WI38 (cell line): Measurements from ENCODE around the gene PTK6.

Experiments
- H3K4me3 ChIP-seq: 2 replicates; pipeline ENCODE4 v1.5.1; 2011; ENCODE audit warnings: low read depth, mild to moderate bottlenecking, control low read depth, low read length
- CTCF ChIP-seq: IDR thresholded peaks from 2 replicates; pipeline ENCODE4 v1.5.1; 2012; ENCODE audit warnings: low read depth, mild to moderate bottlenecking, control low read depth, low read length

The PTK6 gene

GRCh38 chr20:63543733-63544132 is 6.6 kb upstream of the PTK6 start:
- H3K4me3 ChIP-seq, result no peak overlapping the region
- no peak for TF ChIP-seq CTCF

GRCh38 chr20:63543131-63543530 is 6.0 kb upstream of the PTK6 start:
- H3K4me3 ChIP-seq, result no peak overlapping the region

GRCh38 chr20:63542696-63543095 is 5.5 kb upstream of the PTK6 start:
- TF ChIP-seq CTCF, result no peak
- no peak overlapping the region for H3K4me3 ChIP-seq

More at GRCh38 chr20:63543131-63543530, 6.0 kb upstream of the PTK6 start:
- TF ChIP-seq CTCF, result no peak

- no peak for TF ChIP-seq CTCF
- H3K4me3 ChIP-seq, result no peak overlapping the region
Observed at GRCh38 chr20:63542031-63542559, 4.9 kb upstream of the PTK6 start.

GRCh38 chr20:63541371-63541770 is 4.2 kb upstream of the PTK6 start:
- H3K4me3 ChIP-seq, result no peak overlapping the region
- TF ChIP-seq CTCF, result no peak

- H3K4me3 ChIP-seq, result no peak overlapping the region
- no peak for TF ChIP-seq CTCF
Observed at GRCh38 chr20:63540417-63541186, 3.4 kb upstream of the PTK6 start.

- H3K4me3 ChIP-seq, result no peak overlapping the region
- no peak for TF ChIP-seq CTCF
Observed at GRCh38 chr20:63539441-63540370, 2.5 kb upstream of the PTK6 start.
